Right lobe of liver (tissue), 4 donors: ENCODE measurements around the gene PPP1R10.

Experiments used
- POLR2A ChIP-seq: fragments of 450-650 bp; IDR thresholded peaks from one replicate; pipeline ENCODE4 v1.6.1; 2017; ENCODE audit warnings: antibody characterized with exemption, mild to moderate bottlenecking
- TF ChIP-seq, protein P1 (sequence below), 4 donors: fragments of 200-600 bp in 3 of 4; fragments of 450-650 bp in 1 of 4; IDR thresholded peaks; one replicate each; pipeline versions ENCODE4 v1.5.1 to v1.8.0; 2016 to 2022; ENCODE audit warnings: antibody characterized with exemption in 4 of 4, mild to moderate bottlenecking in 2 of 4
- donor health status: DM: no; HTN: no; CAD: no.
- donor health status: DM: no; HTN: no; CAD: no.
- donor health status: DM: no; HTN: yes; CAD: no.

DNA sequence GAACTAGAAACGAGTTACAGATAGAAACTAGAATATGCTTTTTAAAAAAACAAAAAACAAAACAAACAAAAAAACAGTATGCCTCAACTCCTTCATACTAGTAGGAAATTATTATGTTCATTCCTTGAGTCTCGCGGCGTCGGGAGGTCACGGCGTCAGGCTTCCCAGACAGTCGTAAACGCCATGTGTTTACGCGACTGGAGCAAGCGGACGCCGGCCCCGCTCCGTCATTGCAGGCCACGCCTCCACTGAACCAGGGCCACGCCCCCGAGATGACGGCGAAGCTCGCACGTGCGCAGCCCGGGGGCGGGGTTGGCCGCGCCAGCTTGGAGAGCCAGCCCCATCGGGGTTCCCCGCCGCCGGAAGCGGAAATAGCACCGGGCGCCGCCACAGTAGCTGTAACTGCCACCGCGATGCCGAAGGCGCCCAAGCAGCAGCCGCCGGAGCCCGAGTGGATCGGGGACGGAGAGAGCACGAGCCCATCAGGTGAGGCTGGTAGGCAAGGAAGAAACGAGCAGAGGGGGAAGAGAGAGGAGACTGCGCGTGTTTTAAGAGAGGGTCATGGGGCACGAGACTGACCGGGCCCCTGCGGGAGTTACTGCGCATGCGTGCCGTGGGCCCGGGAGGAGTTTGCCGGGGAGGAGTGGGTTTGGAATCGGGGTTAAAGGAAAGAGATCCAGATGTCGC is 45.8 kb downstream of the PPP1R10 start, which contains the start of gene ABCF1:
- TF ChIP-seq, protein P1, sequence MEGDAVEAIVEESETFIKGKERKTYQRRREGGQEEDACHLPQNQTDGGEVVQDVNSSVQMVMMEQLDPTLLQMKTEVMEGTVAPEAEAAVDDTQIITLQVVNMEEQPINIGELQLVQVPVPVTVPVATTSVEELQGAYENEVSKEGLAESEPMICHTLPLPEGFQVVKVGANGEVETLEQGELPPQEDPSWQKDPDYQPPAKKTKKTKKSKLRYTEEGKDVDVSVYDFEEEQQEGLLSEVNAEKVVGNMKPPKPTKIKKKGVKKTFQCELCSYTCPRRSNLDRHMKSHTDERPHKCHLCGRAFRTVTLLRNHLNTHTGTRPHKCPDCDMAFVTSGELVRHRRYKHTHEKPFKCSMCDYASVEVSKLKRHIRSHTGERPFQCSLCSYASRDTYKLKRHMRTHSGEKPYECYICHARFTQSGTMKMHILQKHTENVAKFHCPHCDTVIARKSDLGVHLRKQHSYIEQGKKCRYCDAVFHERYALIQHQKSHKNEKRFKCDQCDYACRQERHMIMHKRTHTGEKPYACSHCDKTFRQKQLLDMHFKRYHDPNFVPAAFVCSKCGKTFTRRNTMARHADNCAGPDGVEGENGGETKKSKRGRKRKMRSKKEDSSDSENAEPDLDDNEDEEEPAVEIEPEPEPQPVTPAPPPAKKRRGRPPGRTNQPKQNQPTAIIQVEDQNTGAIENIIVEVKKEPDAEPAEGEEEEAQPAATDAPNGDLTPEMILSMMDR (IDR thresholded peaks at IDR 0.05): no peak
- TF ChIP-seq POLR2A: peak; percentile 69
